Measurements from ENCODE around the gene REEP1. TPM values are rescaled to one million over a fixed set of nuclear protein-coding genes. Genes with fewer than 3 reads are reported as not detected.
A peak's percentile ranks its signal among the peaks of the same experiment; 100 is the strongest.

Gene REEP1
- total RNA-seq, 4 donors from 2014 or later = 1.7 to 12.0 (median 3.6) TPM

DNA sequence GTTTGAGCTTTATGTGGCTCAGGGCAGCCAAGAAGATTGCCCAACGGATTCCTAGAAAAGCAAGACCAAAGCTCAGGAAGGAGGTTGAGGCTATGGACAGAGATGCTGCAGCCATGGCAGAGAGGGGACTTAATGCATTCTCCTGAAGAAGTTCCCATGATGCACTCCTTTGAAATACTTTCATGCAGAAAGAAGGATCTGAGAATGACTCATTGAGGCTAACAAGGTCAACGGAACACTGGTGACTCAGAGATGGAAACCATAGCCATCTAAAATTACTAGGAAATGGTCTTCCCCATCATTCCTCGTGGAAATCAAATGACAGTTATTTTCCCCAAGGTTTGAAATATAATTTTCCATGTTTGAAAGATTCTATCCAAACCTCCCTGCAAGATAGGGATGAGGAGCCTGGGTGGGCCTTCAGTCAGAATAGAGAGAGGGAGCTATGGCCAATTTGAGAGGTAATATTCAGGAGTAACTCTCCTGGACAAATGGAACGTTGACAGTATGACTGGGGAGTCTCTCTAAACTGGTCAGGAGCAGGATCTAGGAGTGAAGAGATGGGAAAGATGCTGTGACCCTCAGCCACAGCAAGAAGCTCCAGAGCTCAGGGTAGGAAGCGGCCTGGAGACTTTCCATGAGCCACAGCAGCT, 63.0 kb downstream of the REEP1 start:
- Histone ChIP-seq H3K27me3 (no peaks in the 10 kb centered on the region), H3K9me3 (peaks cover 0 to 12% (median 2%) of the 10 kb centered on the region in 4 donors), H3K27ac (peak overlapping the region in 2 of 4 donors; percentile 64 to 79), H3K36me3 (no peaks in the 10 kb centered on the region), H3K4me1 (peaks cover 0 to 15% (median 0%) of the 10 kb centered on the region in 4 donors), H3K4me3 (no peak overlapping the region)
- no peak for DNase-seq
- TF ChIP-seq, protein P1, sequence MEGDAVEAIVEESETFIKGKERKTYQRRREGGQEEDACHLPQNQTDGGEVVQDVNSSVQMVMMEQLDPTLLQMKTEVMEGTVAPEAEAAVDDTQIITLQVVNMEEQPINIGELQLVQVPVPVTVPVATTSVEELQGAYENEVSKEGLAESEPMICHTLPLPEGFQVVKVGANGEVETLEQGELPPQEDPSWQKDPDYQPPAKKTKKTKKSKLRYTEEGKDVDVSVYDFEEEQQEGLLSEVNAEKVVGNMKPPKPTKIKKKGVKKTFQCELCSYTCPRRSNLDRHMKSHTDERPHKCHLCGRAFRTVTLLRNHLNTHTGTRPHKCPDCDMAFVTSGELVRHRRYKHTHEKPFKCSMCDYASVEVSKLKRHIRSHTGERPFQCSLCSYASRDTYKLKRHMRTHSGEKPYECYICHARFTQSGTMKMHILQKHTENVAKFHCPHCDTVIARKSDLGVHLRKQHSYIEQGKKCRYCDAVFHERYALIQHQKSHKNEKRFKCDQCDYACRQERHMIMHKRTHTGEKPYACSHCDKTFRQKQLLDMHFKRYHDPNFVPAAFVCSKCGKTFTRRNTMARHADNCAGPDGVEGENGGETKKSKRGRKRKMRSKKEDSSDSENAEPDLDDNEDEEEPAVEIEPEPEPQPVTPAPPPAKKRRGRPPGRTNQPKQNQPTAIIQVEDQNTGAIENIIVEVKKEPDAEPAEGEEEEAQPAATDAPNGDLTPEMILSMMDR (IDR thresholded peaks at IDR 0.05) = no peak
- TF ChIP-seq POLR2A (IDR thresholded peaks at IDR 0.05) = no peak

DNA sequence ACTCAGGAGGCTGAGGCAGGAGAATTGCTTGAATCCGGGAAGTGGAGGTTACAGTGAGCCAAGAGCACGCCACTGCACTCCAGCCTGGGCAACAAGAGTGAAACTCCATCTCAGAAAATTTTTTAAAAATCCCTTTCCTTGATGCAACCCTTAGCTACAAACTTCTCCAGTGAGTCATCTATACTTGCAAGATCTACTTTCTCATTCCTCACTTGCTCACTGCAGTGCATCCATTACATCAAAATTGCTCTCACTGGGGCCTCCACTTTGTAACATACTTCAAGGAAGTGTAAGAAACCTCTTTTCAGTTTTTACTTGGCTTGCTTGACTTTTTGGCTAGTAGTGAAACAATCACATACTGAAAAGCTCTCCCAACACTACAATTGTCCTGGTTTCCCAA, 65.3 kb downstream of the REEP1 start:
- Histone ChIP-seq H3K27me3 (no peaks in the 10 kb centered on the region), H3K9me3 (peaks cover 0 to 12% (median 2%) of the 10 kb centered on the region in 4 donors), H3K36me3 (no peaks in the 10 kb centered on the region), H3K27ac (no peak overlapping the region), H3K4me3 (no peak overlapping the region), H3K4me1 (peaks cover 0 to 9% (median 0%) of the 10 kb centered on the region in 4 donors)
- no peak for DNase-seq
- TF ChIP-seq, protein P1 (IDR thresholded peaks at IDR 0.05) = no peak
- no peak for TF ChIP-seq POLR2A (IDR thresholded peaks at IDR 0.05)

GRCh38 chr2:86271248-86271647, 66.2 kb downstream of the REEP1 start:
- H3K4me1 ChIP-seq = peaks cover 0 to 9% (median 0%) of the 10 kb centered on the region in 4 donors
- H3K27me3 ChIP-seq = no peaks in the 10 kb centered on the region
- no peaks in the 10 kb centered on the region for H3K36me3 ChIP-seq
- H3K4me3 ChIP-seq = no peak overlapping the region
- TF ChIP-seq, protein P1 (IDR thresholded peaks at IDR 0.05) = no peak
- no peak for TF ChIP-seq POLR2A (IDR thresholded peaks at IDR 0.05)
- DNase-seq = no peak
- H3K27ac ChIP-seq = no peak overlapping the region
- peaks cover 0 to 12% (median 2%) of the 10 kb centered on the region in 4 donors for H3K9me3 ChIP-seq

DNA sequence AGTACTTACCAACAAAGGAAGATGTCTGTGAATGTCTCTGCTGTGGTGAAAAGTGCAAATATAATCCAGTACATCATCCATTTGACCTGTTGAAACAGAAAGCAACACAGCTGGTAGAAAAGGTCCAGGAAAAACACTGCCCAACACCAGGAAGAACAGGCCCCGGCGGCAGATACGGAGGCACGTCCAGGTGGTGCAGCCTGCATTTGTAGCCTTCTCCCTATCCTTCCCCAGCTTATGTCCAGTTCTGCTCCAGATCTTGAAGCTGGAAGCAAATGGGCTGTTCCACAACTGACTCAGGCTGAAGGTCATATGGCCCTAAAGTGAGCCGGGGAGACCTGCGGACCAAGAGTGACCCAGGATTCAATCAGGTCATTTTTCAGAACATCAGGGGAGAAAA, 73.5 kb downstream of the REEP1 start:
- no peaks in the 10 kb centered on the region for H3K36me3 ChIP-seq
- no peaks in the 10 kb centered on the region for H3K4me1 ChIP-seq
- no peak for DNase-seq
- no peak overlapping the region for H3K27ac ChIP-seq
- H3K4me3 ChIP-seq = no peak overlapping the region
- no peak for TF ChIP-seq POLR2A (IDR thresholded peaks at IDR 0.05)
- no peaks in the 10 kb centered on the region for H3K9me3 ChIP-seq
- H3K27me3 ChIP-seq = no peaks in the 10 kb centered on the region

DNA sequence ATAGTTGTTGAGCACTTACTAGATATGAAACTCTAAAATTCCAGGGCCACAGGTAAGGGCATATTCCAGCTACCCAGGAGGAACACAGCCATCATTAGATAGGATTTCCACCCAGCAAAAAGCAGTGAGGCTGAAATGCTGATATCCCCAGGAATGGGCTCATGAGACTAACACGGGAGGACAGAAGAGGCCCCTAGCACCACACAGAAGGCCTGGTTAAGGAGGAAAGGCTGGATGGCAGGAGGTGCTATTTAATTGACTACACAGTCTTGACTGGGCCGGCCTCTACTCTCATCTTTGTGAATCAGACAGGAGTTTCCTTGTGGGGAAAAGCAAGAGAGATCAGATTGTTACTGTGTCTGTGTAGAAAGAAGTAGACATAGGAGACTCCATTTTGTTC, 76.4 kb downstream of the REEP1 start:
- no peak overlapping the region for H3K27ac ChIP-seq
- DNase-seq = no peak
- TF ChIP-seq, protein P1 (IDR thresholded peaks at IDR 0.05) = no peak
- no peak for TF ChIP-seq POLR2A (IDR thresholded peaks at IDR 0.05)
- H3K36me3 ChIP-seq = no peaks in the 10 kb centered on the region
- H3K4me3 ChIP-seq = no peak overlapping the region
- no peaks in the 10 kb centered on the region for H3K27me3 ChIP-seq
- no peaks in the 10 kb centered on the region for H3K9me3 ChIP-seq
- no peaks in the 10 kb centered on the region for H3K4me1 ChIP-seq

DNA sequence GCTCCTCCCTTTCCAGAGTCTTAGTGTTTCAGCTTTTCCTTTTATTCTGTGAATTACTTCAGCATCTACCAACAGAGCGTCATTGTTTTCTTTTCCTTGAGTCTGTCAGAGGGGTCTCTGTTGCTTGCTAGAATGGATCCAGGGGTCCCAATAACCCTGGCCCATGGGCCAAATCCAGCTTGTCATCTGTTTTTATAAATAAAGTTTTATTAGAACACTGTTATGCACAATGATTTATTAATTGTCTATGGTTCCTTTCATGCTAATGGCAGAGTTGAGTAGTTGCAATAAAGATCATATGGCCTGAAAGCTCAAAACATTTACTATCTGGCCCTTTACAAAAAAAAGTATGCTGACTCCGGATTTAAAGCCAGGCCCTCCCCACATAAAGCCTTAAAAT, 79.3 kb downstream of the REEP1 start:
- no peak for DNase-seq
- H3K4me3 ChIP-seq = no peak overlapping the region
- no peaks in the 10 kb centered on the region for H3K36me3 ChIP-seq
- H3K9me3 ChIP-seq = no peaks in the 10 kb centered on the region
- H3K4me1 ChIP-seq = no peaks in the 10 kb centered on the region
- no peak for TF ChIP-seq POLR2A (IDR thresholded peaks at IDR 0.05)
- TF ChIP-seq, protein P1 (IDR thresholded peaks at IDR 0.05) = no peak
- no peak overlapping the region for H3K27ac ChIP-seq
- H3K27me3 ChIP-seq = no peaks in the 10 kb centered on the region

Data from Peyer's patch (tissue), 4 donors.